Esophagus squamous epithelium (tissue), 4 donors: ENCODE data around the gene PDE9A.

ENCODE experiments used
- CTCF ChIP-seq, 6 experiments: fragments of 450-650 bp in 4 of 6; fragments of 200-600 bp in 2 of 6; sonication (generic) in 2 of 6; IDR thresholded peaks; one replicate each; pipeline ENCODE4 v1.5.1; 2016 to 2019; ENCODE audit warnings: antibody characterized with exemption in 6 of 6, mild to moderate bottlenecking in 4 of 6, moderate library complexity in 4 of 6
- POLR2A ChIP-seq, 4 donors: fragments of 450-650 bp; IDR thresholded peaks; one replicate each; pipeline ENCODE4 v1.6.1; 2017; ENCODE audit warnings: antibody characterized with exemption in 4 of 4, mild to moderate bottlenecking in 4 of 4, moderate library complexity in 3 of 4

GRCh38 chr21:42701706-42702456 lies 48.5 kb downstream of the PDE9A start:
- TF ChIP-seq CTCF (IDR thresholded peaks at IDR 0.05), result no peak
- no peak for TF ChIP-seq POLR2A (IDR thresholded peaks at IDR 0.05)
